Testis (tissue), 3 donors: ENCODE measurements around the gene EPDR1. TPM values are rescaled to one million over a fixed set of nuclear protein-coding genes. Genes with fewer than 3 reads are reported as not detected.

Experiments used
- DNase-seq: peaks from one replicate; pipeline ENCODE4 v3.0.0-alpha.2; 2019
- H3K27ac ChIP-seq, 2 donors: fragments of 200-600 bp; sonication (generic); one replicate each; pipeline ENCODE4 v1.5.1; 2019
- H3K27me3 ChIP-seq: fragments of 200-600 bp; sonication (generic); one replicate; pipeline ENCODE4 v1.5.1; 2019
- H3K36me3 ChIP-seq: fragments of 200-600 bp; sonication (generic); one replicate; pipeline ENCODE4 v1.5.1; 2017; ENCODE audit warnings: low read depth; ENCODE audit errors: missing control alignments
- H3K4me1 ChIP-seq: fragments of 200-600 bp; sonication (generic); one replicate; pipeline ENCODE4 v1.5.1; 2019
- H3K4me3 ChIP-seq, 2 donors: fragments of 200-600 bp; sonication (generic); one replicate each; pipeline ENCODE4 v1.5.1; 2017 to 2019
- H3K9me3 ChIP-seq: fragments of 200-600 bp; sonication (generic); one replicate; pipeline ENCODE4 v1.5.1; 2017
- POLR2A ChIP-seq: fragments of 450-650 bp; IDR thresholded peaks from one replicate; pipeline ENCODE4 v1.6.1; 2017; ENCODE audit warnings: antibody characterized with exemption, mild to moderate bottlenecking, moderate library complexity
- WGBS, 2 donors: methylation state at CpG; one replicate each; pipeline ENCODE4 v1.1.5; 2018; 5-methylcytosine and 5-hydroxymethylcytosine counted together
- intact Hi-C: fragments of 100-400 bp; cut with DNase I; formaldehyde crosslinking; loops from one replicate; pipeline ENCODE4 v1.15.1; 2023; ENCODE audit warnings: low total_unique reads
- polyA plus RNA-seq: library from polyadenylated mRNA; stranded (reverse); fragments of 350-450 nt; fragmentation: Illumina TruSeq; extraction: RNeasy Lipid Tissue Mini Kit (QIAGEN cat#74804); gene quantifications from one replicate; pipeline ENCODE4 v1.2.3, GENCODE V29; 2014; ENCODE audit warnings: low read depth, low replicate concordance; ENCODE audit not compliant: insufficient read depth
- total RNA-seq, 2 donors: library from RNA; depleted of rRNA; stranded (reverse); fragments of >200 nt; gene quantifications; one replicate each; pipeline ENCODE4 v1.2.3, GENCODE V29; 2016
- TF ChIP-seq, protein P1 (sequence below), 3 experiments: fragments of 450-650 bp in 2 of 3; fragments of 200-600 bp in 1 of 3; sonication (generic) in 1 of 3; IDR thresholded peaks; one replicate each; pipeline ENCODE4 v1.5.1; 2016 to 2019; ENCODE audit warnings: antibody characterized with exemption in 3 of 3, mild to moderate bottlenecking in 2 of 3, moderate library complexity in 1 of 3

EPDR1 gene
- total and polyA plus RNA-seq, 3 donors from 2014 or later, result 30.4 to 34.8 (median 33.9) TPM

GRCh38 chr7:37899712-37900247 lies 20.7 kb upstream of the EPDR1 start:
- H3K27me3 ChIP-seq, result no peaks in the 10 kb centered on the region
- TF ChIP-seq, protein P1, sequence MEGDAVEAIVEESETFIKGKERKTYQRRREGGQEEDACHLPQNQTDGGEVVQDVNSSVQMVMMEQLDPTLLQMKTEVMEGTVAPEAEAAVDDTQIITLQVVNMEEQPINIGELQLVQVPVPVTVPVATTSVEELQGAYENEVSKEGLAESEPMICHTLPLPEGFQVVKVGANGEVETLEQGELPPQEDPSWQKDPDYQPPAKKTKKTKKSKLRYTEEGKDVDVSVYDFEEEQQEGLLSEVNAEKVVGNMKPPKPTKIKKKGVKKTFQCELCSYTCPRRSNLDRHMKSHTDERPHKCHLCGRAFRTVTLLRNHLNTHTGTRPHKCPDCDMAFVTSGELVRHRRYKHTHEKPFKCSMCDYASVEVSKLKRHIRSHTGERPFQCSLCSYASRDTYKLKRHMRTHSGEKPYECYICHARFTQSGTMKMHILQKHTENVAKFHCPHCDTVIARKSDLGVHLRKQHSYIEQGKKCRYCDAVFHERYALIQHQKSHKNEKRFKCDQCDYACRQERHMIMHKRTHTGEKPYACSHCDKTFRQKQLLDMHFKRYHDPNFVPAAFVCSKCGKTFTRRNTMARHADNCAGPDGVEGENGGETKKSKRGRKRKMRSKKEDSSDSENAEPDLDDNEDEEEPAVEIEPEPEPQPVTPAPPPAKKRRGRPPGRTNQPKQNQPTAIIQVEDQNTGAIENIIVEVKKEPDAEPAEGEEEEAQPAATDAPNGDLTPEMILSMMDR (IDR thresholded peaks at IDR 0.05), result no peak
- no peak for TF ChIP-seq POLR2A
- 60 to 69% methylated on average over 3 of the region's 3 CpGs for WGBS, 2 donors
- H3K27ac ChIP-seq, result no peak overlapping the region
- intact Hi-C loops, result no loop called here
- no peak for DNase-seq
- no peaks in the 10 kb centered on the region for H3K9me3 ChIP-seq
- H3K4me1 ChIP-seq, result peaks cover 3% of the 10 kb centered on the region
- H3K4me3 ChIP-seq, result no peak overlapping the region
- H3K36me3 ChIP-seq, result no peaks in the 10 kb centered on the region

DNA sequence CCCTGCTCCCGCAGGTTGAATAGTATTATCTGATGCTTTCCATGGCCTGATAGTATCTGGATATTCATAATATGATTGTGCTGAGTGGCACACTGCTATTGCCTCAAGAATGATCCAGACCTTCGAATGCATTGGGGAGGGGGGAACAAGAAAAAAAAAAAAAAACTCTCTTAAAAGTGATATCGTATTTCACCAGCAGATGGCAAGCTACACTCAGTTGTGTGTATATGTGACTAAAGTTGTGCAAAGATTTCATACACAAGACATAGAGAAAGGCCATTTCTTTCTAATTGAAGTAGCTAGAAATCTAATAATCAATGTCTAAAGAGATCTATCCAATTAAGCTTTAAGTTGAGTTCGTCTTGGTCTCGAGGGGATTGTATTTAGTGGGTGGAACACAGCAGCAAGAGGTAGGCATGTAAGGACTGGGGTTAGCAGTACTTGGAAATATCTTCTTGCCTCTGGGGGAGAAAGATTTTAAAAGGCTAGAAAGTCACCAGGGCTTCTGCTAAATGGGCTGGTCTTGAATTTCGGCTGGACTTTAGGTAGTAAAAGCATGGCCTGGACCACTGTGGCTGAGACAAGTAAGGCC lies 19.1 kb upstream of the EPDR1 start:
- peaks cover 3% of the 10 kb centered on the region for H3K4me1 ChIP-seq
- WGBS, 2 donors, result 27 to 37% methylated on average over 6 of the region's 6 CpGs
- intact Hi-C loops, result no loop called here
- TF ChIP-seq, protein P1 (IDR thresholded peaks at IDR 0.05), result peak; percentile 40 to 62 (median 55)
- TF ChIP-seq POLR2A, result no peak
- no peak overlapping the region for H3K27ac ChIP-seq
- DNase-seq, result no peak
- H3K9me3 ChIP-seq, result no peaks in the 10 kb centered on the region
- H3K36me3 ChIP-seq, result no peaks in the 10 kb centered on the region
- no peaks in the 10 kb centered on the region for H3K27me3 ChIP-seq
- H3K4me3 ChIP-seq, result no peak overlapping the region

- DNase-seq, result no peak
- H3K9me3 ChIP-seq, result no peaks in the 10 kb centered on the region
- intact Hi-C loops, result no loop called here
- TF ChIP-seq, protein P1 (IDR thresholded peaks at IDR 0.05), result no peak
- TF ChIP-seq POLR2A, result no peak
- H3K4me1 ChIP-seq, result peaks cover 3% of the 10 kb centered on the region
- no peaks in the 10 kb centered on the region for H3K27me3 ChIP-seq
- H3K4me3 ChIP-seq, result no peak overlapping the region
- no peak overlapping the region for H3K27ac ChIP-seq
- H3K36me3 ChIP-seq, result no peaks in the 10 kb centered on the region
- WGBS, 2 donors, result 90 to 100% methylated on average over 2 of the region's 2 CpGs
These were observed 18.4 kb upstream of the EPDR1 start for GRCh38 chr7:37901890-37902524.

DNA sequence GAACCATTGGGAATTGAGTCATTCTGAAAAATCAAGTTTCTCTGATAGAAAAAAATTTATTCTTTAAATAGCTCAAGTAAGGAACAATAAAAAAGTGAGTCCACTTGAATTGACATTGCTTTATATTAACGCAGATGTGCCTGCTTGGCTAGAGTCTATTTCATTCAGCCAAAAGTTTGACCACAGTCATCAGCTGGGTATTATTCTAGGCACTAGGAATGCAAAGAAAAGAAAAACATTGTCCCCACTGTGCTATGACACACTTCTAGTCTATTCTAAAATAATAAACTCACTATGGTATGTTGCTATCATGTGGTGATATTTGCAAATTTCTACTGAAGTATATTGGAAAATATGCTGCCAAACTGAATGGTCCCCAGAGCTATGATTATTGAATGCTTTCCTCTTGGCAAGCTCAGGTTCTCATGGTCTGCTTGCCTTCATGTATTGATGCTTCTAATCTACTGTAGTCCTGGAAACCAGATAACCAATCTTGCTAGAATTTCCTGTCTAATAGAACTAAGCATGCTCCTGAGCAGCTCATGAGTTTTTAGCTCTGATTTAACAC lies 12.1 kb upstream of the EPDR1 start:
- DNase-seq, result no peak
- H3K36me3 ChIP-seq, result no peaks in the 10 kb centered on the region
- intact Hi-C loops, result no loop called here
- H3K27ac ChIP-seq, result no peak overlapping the region
- no peak overlapping the region for H3K4me3 ChIP-seq
- no peaks in the 10 kb centered on the region for H3K4me1 ChIP-seq
- no peaks in the 10 kb centered on the region for H3K27me3 ChIP-seq
- WGBS, 2 donors, result 86 to 92% methylated on average over 1 of the region's 1 CpG
- no peaks in the 10 kb centered on the region for H3K9me3 ChIP-seq
- TF ChIP-seq, protein P1 (IDR thresholded peaks at IDR 0.05), result no peak
- no peak for TF ChIP-seq POLR2A
